Mucosa of descending colon (tissue), 3 donors: ENCODE measurements around the gene GTF2H4. TPM values are rescaled to one million over a fixed set of nuclear protein-coding genes. Genes with fewer than 3 reads are reported as not detected.
"Not testable (repeated sequence)": the region's sequence is repeated elsewhere in the genome, so short reads cannot be mapped to it uniquely, and the experiment has no call there.

Source experiments
- ATAC-seq: fragments of 200-7000 bp; cut with Tn5 transposase; one replicate; pipeline ENCODE4 v1.9.1; 2020; ENCODE audit warnings: mild to moderate bottlenecking, moderate library complexity
- DNase-seq, 3 donors: peaks; one replicate each; pipeline ENCODE4 v3.0.0-alpha.2; 2020
- H3K36me3 ChIP-seq: fragments of 200-600 bp; one replicate; pipeline ENCODE4 v1.8.0; 2021; ENCODE audit warnings: low read depth, mild to moderate bottlenecking
- H3K4me1 ChIP-seq: fragments of 200-600 bp; one replicate; pipeline ENCODE4 v1.8.0; 2021; ENCODE audit warnings: low read depth, mild to moderate bottlenecking
- H3K4me3 ChIP-seq: fragments of 200-600 bp; one replicate; pipeline ENCODE4 v1.8.0; 2021; ENCODE audit warnings: mild to moderate bottlenecking
- H3K9me3 ChIP-seq: fragments of 200-600 bp; one replicate; pipeline ENCODE4 v1.8.0; 2021; ENCODE audit warnings: mild to moderate bottlenecking
- intact Hi-C, 2 donors: fragments of 100-400 bp; cut with DNase I in 1 of 2; cut with micrococcal nuclease in 1 of 2; formaldehyde crosslinking; loops; one replicate each; pipeline versions ENCODE4 v1.11.0 to v1.11.1; 2022; cut with DNase I, micrococcal nuclease
- total RNA-seq, 3 donors: library from RNA; stranded (reverse); fragmentation: NEBNext Ultra II Directional in 2 of 3; extraction: Animal tissue kit (Norgen Biotek cat#: 25700) in 2 of 3; gene quantifications; one replicate each; pipeline versions ENCODE4 v1.2.1 to v1.2.4, GENCODE V29; 2021 to 2023
- TF ChIP-seq, protein P1 (sequence below): fragments of 200-600 bp; IDR thresholded peaks from one replicate; pipeline ENCODE4 v1.8.0; 2022; ENCODE audit warnings: antibody characterized with exemption, mild to moderate bottlenecking
- donor health status: DM: no; HTN: no; CAD: no; lungs with moderate emphysema.
- donor health status: DM: no; HTN: no; CAD: no.
- donor health status: DM: no; HTN: yes; CAD: no.

The GTF2H4 gene
- total RNA-seq, 3 donors from 2014 or later = 17.0 to 25.3 (median 25.0) TPM

DNA sequence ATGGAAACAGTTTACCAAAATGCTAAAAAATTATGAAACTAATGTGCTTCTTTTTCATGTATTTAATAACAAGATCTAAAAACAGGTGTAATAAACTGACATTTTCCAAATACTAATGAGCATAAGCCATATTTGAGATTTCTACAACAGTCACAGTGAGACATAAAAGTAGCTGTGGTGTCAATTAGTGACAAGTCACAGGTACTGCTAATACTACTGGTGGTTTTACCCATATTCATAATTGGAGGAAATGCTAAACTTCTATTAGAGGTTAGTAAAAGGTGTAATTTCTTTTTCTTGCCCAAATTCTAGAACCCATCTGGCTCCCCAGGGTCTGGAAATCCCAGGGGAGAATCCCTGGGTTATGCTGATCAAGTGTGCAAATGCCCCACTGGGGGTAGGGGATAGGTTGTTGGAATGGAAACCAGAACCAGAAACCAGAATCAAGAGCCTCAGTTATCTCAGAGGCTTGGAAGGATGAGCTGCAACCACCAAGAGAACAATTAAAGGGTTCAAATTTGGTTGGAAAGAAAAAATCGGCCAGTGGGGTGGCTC lies 7.1 kb upstream of the GTF2H4 start:
- no peak overlapping the region for H3K4me3 ChIP-seq
- no peaks in the 10 kb centered on the region for H3K9me3 ChIP-seq
- DNase-seq (no peak), ATAC-seq (no peak)
- peaks cover 5% of the 10 kb centered on the region for H3K36me3 ChIP-seq
- intact Hi-C loops = no loop called here
- no peaks in the 10 kb centered on the region for H3K4me1 ChIP-seq
- TF ChIP-seq, protein P1, sequence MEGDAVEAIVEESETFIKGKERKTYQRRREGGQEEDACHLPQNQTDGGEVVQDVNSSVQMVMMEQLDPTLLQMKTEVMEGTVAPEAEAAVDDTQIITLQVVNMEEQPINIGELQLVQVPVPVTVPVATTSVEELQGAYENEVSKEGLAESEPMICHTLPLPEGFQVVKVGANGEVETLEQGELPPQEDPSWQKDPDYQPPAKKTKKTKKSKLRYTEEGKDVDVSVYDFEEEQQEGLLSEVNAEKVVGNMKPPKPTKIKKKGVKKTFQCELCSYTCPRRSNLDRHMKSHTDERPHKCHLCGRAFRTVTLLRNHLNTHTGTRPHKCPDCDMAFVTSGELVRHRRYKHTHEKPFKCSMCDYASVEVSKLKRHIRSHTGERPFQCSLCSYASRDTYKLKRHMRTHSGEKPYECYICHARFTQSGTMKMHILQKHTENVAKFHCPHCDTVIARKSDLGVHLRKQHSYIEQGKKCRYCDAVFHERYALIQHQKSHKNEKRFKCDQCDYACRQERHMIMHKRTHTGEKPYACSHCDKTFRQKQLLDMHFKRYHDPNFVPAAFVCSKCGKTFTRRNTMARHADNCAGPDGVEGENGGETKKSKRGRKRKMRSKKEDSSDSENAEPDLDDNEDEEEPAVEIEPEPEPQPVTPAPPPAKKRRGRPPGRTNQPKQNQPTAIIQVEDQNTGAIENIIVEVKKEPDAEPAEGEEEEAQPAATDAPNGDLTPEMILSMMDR = no peak

DNA sequence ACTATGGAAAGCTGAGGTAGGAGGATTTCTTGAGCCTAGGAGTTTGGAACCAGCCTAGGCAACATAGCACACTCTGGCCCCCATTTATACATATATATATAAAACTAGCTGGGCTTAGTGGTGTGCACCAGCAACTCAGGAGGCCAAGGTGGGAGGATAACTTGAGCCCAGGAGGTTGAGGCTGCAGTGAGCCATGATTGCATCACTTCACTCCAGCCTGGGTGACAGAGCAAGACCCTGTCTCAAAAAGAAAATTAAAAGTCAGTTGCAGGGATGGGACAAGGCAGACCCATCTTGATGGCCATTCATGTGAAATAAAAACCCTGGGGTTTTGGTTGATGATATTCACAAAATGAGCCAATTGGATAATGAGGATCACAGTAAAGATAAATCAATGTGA lies 6.6 kb upstream of the GTF2H4 start:
- peaks cover 5% of the 10 kb centered on the region for H3K36me3 ChIP-seq
- peak in 1 of 3 donors; percentile 6 for DNase-seq
- ATAC-seq = no peak
- no peaks in the 10 kb centered on the region for H3K4me1 ChIP-seq
- TF ChIP-seq, protein P1 = no peak
- H3K4me3 ChIP-seq = no peak overlapping the region
- H3K9me3 ChIP-seq = no peaks in the 10 kb centered on the region
- intact Hi-C loops = no loop called here

DNA sequence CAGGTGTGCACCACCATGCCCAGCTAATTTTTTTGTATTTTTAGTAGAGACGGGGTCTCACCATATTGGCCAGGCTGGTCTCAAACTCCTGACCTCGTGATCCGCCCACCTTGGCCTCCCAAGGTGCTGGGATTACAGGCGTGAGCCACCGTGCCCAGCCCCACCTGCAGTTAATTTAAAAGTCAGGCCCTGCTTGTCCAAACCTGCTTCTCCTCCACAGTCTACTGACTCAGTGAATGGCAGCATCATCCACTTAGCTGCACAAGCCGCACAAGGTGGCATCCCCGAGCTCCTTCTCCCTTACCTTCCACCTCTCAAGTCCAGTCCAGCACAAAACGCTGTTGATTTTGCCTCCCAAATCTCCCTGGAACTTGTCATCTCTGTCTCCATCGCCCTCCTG lies 5.8 kb upstream of the GTF2H4 start:
- DNase-seq, intact Hi-C loops, H3K9me3 ChIP-seq, H3K4me1 ChIP-seq, ATAC-seq, H3K4me3 ChIP-seq, H3K36me3 ChIP-seq: not testable (repeated sequence)

DNA sequence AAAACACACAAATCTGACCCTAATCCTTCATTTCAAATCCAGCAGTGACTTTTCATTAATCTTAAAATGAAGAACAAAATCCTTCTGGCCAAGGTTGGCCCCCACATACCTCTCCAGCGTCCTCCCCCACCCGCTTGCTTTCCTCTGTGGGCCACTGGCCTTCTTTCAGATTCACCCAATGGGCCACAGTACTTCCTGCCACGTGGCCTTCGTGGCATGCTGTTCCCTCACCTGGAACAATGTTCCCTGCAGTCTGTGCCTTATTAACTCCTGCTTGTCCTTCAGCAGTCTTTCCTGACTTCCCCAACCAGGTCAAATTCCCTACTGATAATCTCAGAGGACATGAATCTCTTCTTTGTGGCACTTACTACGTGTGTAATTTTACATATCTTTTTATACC lies 5.3 kb upstream of the GTF2H4 start:
- H3K4me1 ChIP-seq = no peaks in the 10 kb centered on the region
- peaks cover 5% of the 10 kb centered on the region for H3K36me3 ChIP-seq
- no peak for DNase-seq
- intact Hi-C loops = no loop called here
- H3K9me3 ChIP-seq = no peaks in the 10 kb centered on the region
- TF ChIP-seq, protein P1 = no peak
- ATAC-seq = no peak
- H3K4me3 ChIP-seq = no peak overlapping the region

DNA sequence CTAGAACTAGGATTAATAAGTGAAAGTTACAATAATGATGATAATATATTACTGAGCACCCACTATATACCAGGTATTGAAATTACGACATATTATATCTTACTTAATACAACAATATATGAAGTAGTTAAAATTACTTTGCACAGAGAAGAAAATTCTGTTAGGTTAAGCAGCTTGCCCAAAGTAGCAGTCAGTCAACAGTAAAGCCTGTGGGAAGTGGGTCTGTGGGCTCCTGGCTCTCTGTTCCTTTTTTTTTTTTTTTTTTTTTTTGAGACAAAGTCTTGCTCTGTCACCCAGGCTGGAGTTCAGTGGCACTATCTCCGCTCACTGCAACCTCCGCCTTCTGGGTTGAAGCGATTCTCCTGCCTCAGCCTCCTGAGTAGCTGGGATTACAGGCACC lies 4.8 kb upstream of the GTF2H4 start:
- Histone ChIP-seq H3K9me3 (no peaks in the 10 kb centered on the region), H3K36me3 (peaks cover 3% of the 10 kb centered on the region), H3K4me1 (no peaks in the 10 kb centered on the region), H3K4me3 (no peak overlapping the region)
- TF ChIP-seq, protein P1 = no peak
- peak in 1 of 3 donors; percentile 2 for DNase-seq
- intact Hi-C loops = no loop called here
- ATAC-seq = no peak

DNA sequence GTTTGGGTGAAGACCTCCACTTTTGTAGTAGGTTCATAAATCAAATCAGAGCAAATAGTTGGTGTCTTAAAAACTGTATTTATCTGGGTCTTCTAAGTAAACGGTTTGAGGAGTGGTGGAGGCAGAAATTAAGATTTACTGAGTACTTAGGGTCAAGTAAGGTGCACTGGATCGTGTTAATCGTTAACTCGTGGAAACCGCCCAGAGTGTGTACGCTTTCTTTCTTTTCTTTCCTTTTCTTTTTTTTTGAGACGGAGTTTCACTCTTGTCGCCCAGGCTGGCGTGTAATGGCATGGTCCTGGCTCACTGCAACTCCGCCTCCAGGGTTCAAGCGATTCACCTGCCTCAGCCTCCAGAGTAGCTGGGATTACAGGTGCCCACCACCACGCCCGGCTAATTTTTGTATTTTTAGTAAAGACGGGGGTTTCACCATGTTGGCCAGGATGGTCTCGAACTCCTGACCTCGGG lies 683 bp upstream of the GTF2H4 start:
- ATAC-seq (peak; percentile 62), DNase-seq (peak in 1 of 3 donors; percentile 74)
- H3K4me3 ChIP-seq = peak overlapping the region; percentile 70
- H3K9me3 ChIP-seq, H3K36me3 ChIP-seq, H3K4me1 ChIP-seq, intact Hi-C loops: not testable (repeated sequence)

DNA sequence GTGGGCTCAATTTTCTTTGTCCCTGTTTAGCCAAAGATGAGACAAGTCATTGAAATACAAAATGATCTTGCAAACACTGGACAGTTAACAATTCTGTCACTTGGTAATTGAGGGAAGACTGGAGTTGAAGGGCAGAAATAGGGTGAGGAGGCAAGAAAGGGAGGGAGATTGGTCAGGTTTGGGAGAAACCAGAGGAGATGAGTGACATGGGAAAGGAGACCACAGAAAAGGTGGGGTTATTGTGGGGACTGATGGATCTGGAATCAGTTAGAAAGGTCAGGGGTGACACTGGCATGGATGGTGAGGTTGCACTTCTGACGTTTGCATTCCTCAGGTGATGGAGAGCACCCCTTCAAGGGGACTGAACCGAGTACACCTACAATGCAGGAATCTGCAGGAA lies 693 bp downstream of the GTF2H4 start:
- TF ChIP-seq, protein P1 = no peak
- Histone ChIP-seq H3K36me3 (peaks cover 3% of the 10 kb centered on the region), H3K4me3 (peak overlapping the region; percentile 70), H3K4me1 (peaks cover 14% of the 10 kb centered on the region), H3K9me3 (no peaks in the 10 kb centered on the region)
- intact Hi-C loops = no loop called here
- DNase-seq = no peak
- no peak for ATAC-seq

DNA sequence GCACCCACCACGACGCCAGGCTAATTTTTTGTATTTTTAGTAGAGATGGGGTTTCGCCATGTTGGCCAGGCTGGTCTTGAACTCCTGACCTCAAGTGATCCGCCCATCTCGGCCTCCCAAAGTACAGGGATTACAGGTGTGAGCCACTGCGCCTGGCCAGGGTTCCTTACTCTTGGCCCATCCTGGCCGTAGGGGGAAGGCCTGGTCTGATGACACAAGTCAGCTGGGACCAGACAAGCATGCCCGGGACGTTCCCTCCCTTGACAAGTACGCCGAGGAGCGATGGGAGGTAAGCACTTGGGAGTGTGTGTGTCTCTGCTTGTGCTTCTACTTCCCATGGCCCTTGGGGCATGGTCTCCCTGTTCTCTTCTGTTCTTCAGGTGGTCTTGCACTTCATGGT lies 2.5 kb downstream of the GTF2H4 start:
- intact Hi-C loops, ATAC-seq, H3K9me3 ChIP-seq, H3K36me3 ChIP-seq, H3K4me3 ChIP-seq: not testable (repeated sequence)
- peak in 2 of 3 donors; percentile 23 to 45 for DNase-seq
- H3K4me1 ChIP-seq = peaks cover 25% of the 10 kb centered on the region
